Osteoblast (primary cell): ENCODE measurements around the gene ARID4B. TPM values are rescaled to one million over a fixed set of nuclear protein-coding genes. Genes with fewer than 3 reads are reported as not detected.

Source experiments
- DNase-seq: peaks from one replicate; pipeline ENCODE4 v3.0.0; 2011; ENCODE audit warnings: low spot score, mixed read lengths; ENCODE audit not compliant: insufficient read length; ENCODE audit errors: missing footprints
- H2AFZ ChIP-seq: 2 replicates; pipeline ENCODE4 v1.6.0; 2011; ENCODE audit warnings: mild to moderate bottlenecking, low read length
- H3K27ac ChIP-seq: 2 replicates; pipeline ENCODE4 v1.5.1; 2011; ENCODE audit warnings: mild to moderate bottlenecking, low read depth, low read length, moderate library complexity
- H3K27me3 ChIP-seq: 2 replicates; pipeline ENCODE4 v1.6.0; 2012; ENCODE audit warnings: mild to moderate bottlenecking, control low read depth, inconsistent platforms, low read length, moderate library complexity; ENCODE audit not compliant: insufficient read depth
- H3K36me3 ChIP-seq: 2 replicates; pipeline ENCODE4 v1.5.1; 2011; ENCODE audit warnings: mild to moderate bottlenecking, low read length, control low read depth, moderate library complexity; ENCODE audit not compliant: insufficient read depth
- H3K4me1 ChIP-seq: 2 replicates; pipeline ENCODE4 v1.5.1; 2011; ENCODE audit warnings: mild to moderate bottlenecking, low read length, control low read depth, moderate library complexity; ENCODE audit not compliant: insufficient read depth
- H3K4me2 ChIP-seq: 2 replicates; pipeline ENCODE4 v1.6.0; 2011; ENCODE audit warnings: mild to moderate bottlenecking, low read length; ENCODE audit not compliant: insufficient read depth
- H3K4me3 ChIP-seq: fragments of 200-600 bp; sonication (generic); 3 replicates; pipeline ENCODE4 v1.5.1; 2012; ENCODE audit warnings: mild to moderate bottlenecking, low read length, inconsistent platforms; ENCODE audit not compliant: insufficient read depth
- H3K79me2 ChIP-seq: 2 replicates; pipeline ENCODE4 v1.6.0; 2012; ENCODE audit warnings: mild to moderate bottlenecking, low read length, control low read depth, inconsistent platforms; ENCODE audit not compliant: insufficient read depth
- H3K9me3 ChIP-seq: 2 replicates; pipeline ENCODE4 v1.5.1; 2011; ENCODE audit warnings: low read depth, low read length, control low read depth
- H4K20me1 ChIP-seq: 2 replicates; pipeline ENCODE4 v1.6.0; 2012; ENCODE audit warnings: mild to moderate bottlenecking, low read length, control low read depth; ENCODE audit not compliant: insufficient read depth
- CTCF ChIP-seq: IDR thresholded peaks from 2 replicates; pipeline ENCODE4 v1.5.1; 2011; ENCODE audit warnings: mild to moderate bottlenecking, low read depth, low read length, moderate library complexity; ENCODE audit errors: extremely low read depth
- total RNA-seq: library from RNA; depleted of rRNA; stranded (reverse); fragments of >200 nt; gene quantifications from 2 replicates; pipeline ENCODE4 v1.2.3, GENCODE V29; 2012

The ARID4B gene
- total RNA-seq, 1 donor: 33.7 TPM

GRCh38 chr1:235236128-235236527 lies 91.9 kb downstream of the ARID4B start:
- H3K79me2 ChIP-seq: no peaks in the 10 kb centered on the region
- H3K36me3 ChIP-seq: peaks cover 17% of the 10 kb centered on the region
- no peak overlapping the region for H3K27ac ChIP-seq
- TF ChIP-seq CTCF: no peak
- no peaks in the 10 kb centered on the region for H4K20me1 ChIP-seq
- no peak overlapping the region for H2AFZ ChIP-seq
- no peak overlapping the region for H3K4me2 ChIP-seq
- H3K27me3 ChIP-seq: no peaks in the 10 kb centered on the region
- H3K9me3 ChIP-seq: no peaks in the 10 kb centered on the region
- no peaks in the 10 kb centered on the region for H3K4me1 ChIP-seq
- H3K4me3 ChIP-seq: no peak overlapping the region
- no peak for DNase-seq

- DNase-seq: no peak
- Histone ChIP-seq H3K9me3 (no peaks in the 10 kb centered on the region), H4K20me1 (no peaks in the 10 kb centered on the region), H3K27me3 (no peaks in the 10 kb centered on the region), H3K36me3 (peaks cover 22% of the 10 kb centered on the region), H3K79me2 (no peaks in the 10 kb centered on the region), H2AFZ (no peak overlapping the region), H3K4me2 (no peak overlapping the region), H3K4me1 (no peaks in the 10 kb centered on the region), H3K27ac (no peak overlapping the region), H3K4me3 (no peak overlapping the region)
- TF ChIP-seq CTCF: no peak
Observed at GRCh38 chr1:235229868-235230267, 98.1 kb downstream of the ARID4B start.

GRCh38 chr1:235227414-235227813 lies 100.6 kb downstream of the ARID4B start:
- H3K4me2 ChIP-seq: no peak overlapping the region
- no peak for TF ChIP-seq CTCF
- DNase-seq: no peak
- H3K9me3 ChIP-seq: no peaks in the 10 kb centered on the region
- no peaks in the 10 kb centered on the region for H3K4me1 ChIP-seq
- no peak overlapping the region for H2AFZ ChIP-seq
- H3K36me3 ChIP-seq: peaks cover 31% of the 10 kb centered on the region
- no peaks in the 10 kb centered on the region for H3K79me2 ChIP-seq
- H4K20me1 ChIP-seq: no peaks in the 10 kb centered on the region
- H3K27ac ChIP-seq: no peak overlapping the region
- no peak overlapping the region for H3K4me3 ChIP-seq
- no peaks in the 10 kb centered on the region for H3K27me3 ChIP-seq

GRCh38 chr1:235226933-235227332 lies 101.0 kb downstream of the ARID4B start:
- Histone ChIP-seq H4K20me1 (no peaks in the 10 kb centered on the region), H3K9me3 (no peaks in the 10 kb centered on the region), H3K27me3 (no peaks in the 10 kb centered on the region), H3K4me2 (no peak overlapping the region), H3K4me3 (no peak overlapping the region), H3K79me2 (no peaks in the 10 kb centered on the region), H3K36me3 (peaks cover 36% of the 10 kb centered on the region), H2AFZ (no peak overlapping the region), H3K4me1 (no peaks in the 10 kb centered on the region), H3K27ac (no peak overlapping the region)
- DNase-seq: no peak
- no peak for TF ChIP-seq CTCF
